ENCODE measurements around the gene MBLAC2.

DNA sequence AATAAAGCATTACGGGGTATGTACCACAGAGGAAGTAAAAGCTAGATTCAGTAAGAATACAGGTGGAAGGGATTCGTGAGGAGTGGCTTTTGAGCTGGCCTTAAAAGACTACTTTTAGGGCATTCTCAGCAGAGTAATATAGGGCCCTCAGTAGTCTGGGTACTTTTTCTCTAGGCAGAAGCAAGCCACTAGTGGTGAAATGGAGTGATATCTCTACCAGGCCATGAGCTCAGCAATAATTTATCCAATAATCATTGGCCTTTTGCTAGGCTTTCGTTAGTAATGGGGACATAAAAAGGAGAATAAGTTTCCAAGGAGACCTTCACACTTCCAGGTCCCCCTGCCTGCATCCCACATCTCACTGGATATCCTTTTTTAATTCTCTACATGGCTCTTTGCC, 1.8 kb upstream of the MBLAC2 start:
- TF ChIP-seq POLR2A (IDR thresholded peaks at IDR 0.05), result no peak
- no peak for TF ChIP-seq CTCF (IDR thresholded peaks at IDR 0.05)

All from esophagus squamous epithelium (tissue), 4 donors.